Measurements from ENCODE around the gene AGK.
"Not testable (repeated sequence)": the region's sequence is repeated elsewhere in the genome, so short reads cannot be mapped to it uniquely, and the experiment has no call there.

Gene AGK

GRCh38 chr7:141563956-141564623, 12.9 kb downstream of the AGK start:
- peaks cover 18 to 29% of the 10 kb centered on the region in 2 donors for H3K9me3 Mint-ChIP-seq
- peak; percentile 43 to 64 for DNase-seq
- peak overlapping the region in 1 of 2 donors; percentile 62 for H3K4me3 Mint-ChIP-seq
- H3K4me1 Mint-ChIP-seq: peaks cover 75% of the 10 kb centered on the region
- H3K27ac Mint-ChIP-seq: peak overlapping the region in 1 of 2 donors; percentile 64
- ATAC-seq: peak; percentile 95
- no peaks in the 10 kb centered on the region for H3K27me3 Mint-ChIP-seq

DNA sequence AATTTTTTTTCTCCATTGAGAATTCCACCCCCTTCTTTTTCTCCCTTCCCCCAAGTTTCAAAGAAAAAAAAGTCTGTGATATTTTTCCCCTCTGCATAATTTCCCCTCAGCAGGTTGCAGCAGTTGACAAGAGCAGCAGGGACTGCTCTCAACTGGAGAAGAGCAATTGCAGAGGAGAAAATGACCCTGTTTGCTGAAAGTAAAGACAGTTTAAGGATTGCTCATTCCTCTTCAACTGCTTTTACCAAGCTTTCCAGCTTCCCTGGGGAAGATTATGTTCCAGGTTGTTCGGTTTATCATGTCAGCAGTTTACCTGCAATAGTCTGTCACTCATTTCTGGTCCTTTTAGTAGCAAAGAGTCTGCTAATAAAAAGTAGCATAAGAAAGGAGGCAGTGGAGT, 16.2 kb downstream of the AGK start:
- no peaks in the 10 kb centered on the region for H3K27me3 Mint-ChIP-seq
- DNase-seq (no peak), ATAC-seq (no peak)
- no peak overlapping the region for H3K4me3 Mint-ChIP-seq
- H3K4me1 Mint-ChIP-seq: peaks cover 66% of the 10 kb centered on the region
- H3K9me3 Mint-ChIP-seq: peaks cover 12 to 13% of the 10 kb centered on the region in 2 donors
- no peak overlapping the region for H3K27ac Mint-ChIP-seq

DNA sequence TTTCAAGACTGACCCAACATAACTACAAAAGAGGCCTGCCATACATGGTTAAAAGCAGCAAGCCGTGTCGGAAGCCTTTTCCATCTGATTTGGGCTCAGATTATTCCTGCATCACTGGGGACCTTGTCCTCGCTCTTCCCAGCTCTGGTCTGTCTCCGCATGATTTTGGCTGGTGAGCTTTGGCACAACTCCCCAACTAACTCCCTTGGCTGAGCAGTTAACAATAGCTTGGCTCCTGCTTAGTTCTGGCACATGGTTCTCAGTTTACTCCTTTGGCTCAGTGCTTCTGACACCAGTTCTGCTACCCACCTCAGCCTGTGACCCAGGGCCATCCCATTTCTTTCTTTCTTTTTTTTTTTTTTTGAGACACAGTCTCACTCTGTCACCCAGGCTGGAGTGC, 17.0 kb downstream of the AGK start:
- ATAC-seq (no peak), DNase-seq (no peak)
- H3K27ac Mint-ChIP-seq: peak overlapping the region in 1 of 2 donors; percentile 85
- H3K27me3 Mint-ChIP-seq: no peaks in the 10 kb centered on the region
- peaks cover 11 to 12% of the 10 kb centered on the region in 2 donors for H3K9me3 Mint-ChIP-seq
- peaks cover 62% of the 10 kb centered on the region for H3K4me1 Mint-ChIP-seq
- no peak overlapping the region for H3K4me3 Mint-ChIP-seq

GRCh38 chr7:141571059-141571458, 19.8 kb downstream of the AGK start:
- no peak overlapping the region for H3K27ac Mint-ChIP-seq
- no peaks in the 10 kb centered on the region for H3K27me3 Mint-ChIP-seq
- H3K4me1 Mint-ChIP-seq: peaks cover 37% of the 10 kb centered on the region
- H3K9me3 Mint-ChIP-seq: peaks cover 20 to 21% of the 10 kb centered on the region in 2 donors
- no peak overlapping the region for H3K4me3 Mint-ChIP-seq
- DNase-seq (no peak), ATAC-seq (no peak)

DNA sequence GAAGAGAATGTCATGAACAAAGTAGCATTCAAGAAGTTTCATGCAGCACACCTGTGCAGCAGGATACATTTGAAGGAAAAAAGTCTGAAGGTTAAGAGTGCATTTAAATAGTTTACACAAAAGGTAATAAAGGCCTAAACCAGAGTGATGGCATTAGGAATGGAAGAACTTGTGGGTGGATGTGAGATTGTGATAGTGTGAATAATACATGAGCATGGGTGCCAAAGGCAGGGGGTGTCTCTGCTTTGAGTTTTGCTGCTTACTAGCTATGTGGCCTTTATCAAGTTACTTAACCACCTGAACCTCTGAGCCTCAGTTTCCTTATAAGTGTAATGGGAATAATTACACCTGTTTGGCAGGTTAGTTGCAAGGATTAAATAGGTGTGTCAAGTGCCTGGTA, 21.0 kb downstream of the AGK start:
- peaks cover 26% of the 10 kb centered on the region in 2 donors for H3K9me3 Mint-ChIP-seq
- H3K4me3 Mint-ChIP-seq: peak overlapping the region in 1 of 2 donors; percentile 4
- ATAC-seq (no peak), DNase-seq (no peak)
- no peaks in the 10 kb centered on the region for H3K27me3 Mint-ChIP-seq
- no peak overlapping the region for H3K27ac Mint-ChIP-seq
- peaks cover 26% of the 10 kb centered on the region for H3K4me1 Mint-ChIP-seq

GRCh38 chr7:141573511-141573910, 22.3 kb downstream of the AGK start:
- DNase-seq (no peak), ATAC-seq (no peak)
- Mint-ChIP-seq H3K4me1 (peaks cover 19% of the 10 kb centered on the region), H3K4me3 (no peak overlapping the region), H3K9me3 (peaks cover 26% of the 10 kb centered on the region in 2 donors), H3K27ac (no peak overlapping the region), H3K27me3 (no peaks in the 10 kb centered on the region)

- H3K4me3 Mint-ChIP-seq: no peak overlapping the region
- H3K27me3 Mint-ChIP-seq: no peaks in the 10 kb centered on the region
- peaks cover 19% of the 10 kb centered on the region for H3K4me1 Mint-ChIP-seq
- no peak for DNase-seq
- H3K27ac Mint-ChIP-seq: no peak overlapping the region
- no peak for ATAC-seq
- H3K9me3 Mint-ChIP-seq: peaks cover 26% of the 10 kb centered on the region in 2 donors
Measured at GRCh38 chr7:141575164-141575563, 24.0 kb downstream of the AGK start.

- Mint-ChIP-seq H3K4me3 (no peak overlapping the region), H3K4me1 (peaks cover 19% of the 10 kb centered on the region), H3K9me3 (peaks cover 26% of the 10 kb centered on the region in 2 donors), H3K27me3 (no peaks in the 10 kb centered on the region), H3K27ac (peak overlapping the region in 1 of 2 donors; percentile 11)
- ATAC-seq: no peak
- DNase-seq: no peak
Measured at GRCh38 chr7:141575654-141576448, 24.6 kb downstream of the AGK start.

DNA sequence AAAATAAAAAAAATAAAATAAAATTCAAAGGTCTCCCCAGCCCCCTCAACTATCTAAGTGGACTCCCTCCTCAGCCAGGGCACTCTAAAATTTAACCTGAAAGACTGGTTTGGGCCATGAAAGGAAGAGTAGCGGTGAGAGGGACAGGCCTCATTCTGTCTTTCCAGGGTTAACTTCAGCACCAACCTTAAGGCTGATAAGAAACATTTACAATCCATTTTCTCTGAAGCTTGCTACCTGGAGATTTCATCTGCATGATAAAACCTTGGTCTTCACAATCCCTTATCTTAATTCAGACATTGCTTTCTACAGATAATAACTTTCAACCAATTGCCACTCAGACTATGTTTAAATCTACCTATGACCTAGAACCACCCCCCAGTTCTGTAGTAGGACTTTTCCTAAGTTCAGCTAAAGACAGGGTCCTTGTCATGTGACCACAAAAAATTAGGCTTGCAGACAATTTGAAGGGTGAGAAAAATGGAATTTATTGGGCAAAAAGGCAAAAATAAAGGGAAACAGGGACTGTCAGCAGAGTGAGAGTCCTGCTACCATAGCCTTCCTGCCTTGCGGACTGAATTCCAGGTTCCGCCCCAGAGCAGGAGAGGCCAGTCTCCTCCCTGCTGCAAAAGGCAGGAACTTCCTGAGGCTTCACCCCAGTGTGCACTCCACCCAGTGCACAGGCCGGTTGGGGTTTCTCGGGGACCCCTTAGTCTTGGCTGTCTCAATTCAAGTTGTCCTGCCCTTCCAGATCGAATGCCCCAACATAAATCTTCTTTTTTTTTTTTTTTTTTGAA, 26.0 kb downstream of the AGK start:
- no peak for ATAC-seq

GRCh38 chr7:141579953-141580352, 28.7 kb downstream of the AGK start:
- peaks cover 26% of the 10 kb centered on the region for H3K4me1 Mint-ChIP-seq
- H3K27ac Mint-ChIP-seq, ATAC-seq, H3K27me3 Mint-ChIP-seq, DNase-seq, H3K4me3 Mint-ChIP-seq: not testable (repeated sequence)
- peaks cover 33% of the 10 kb centered on the region in 2 donors for H3K9me3 Mint-ChIP-seq

More for the DNA sequence above, 26.0 kb downstream of the AGK start:
- no peak for DNase-seq
- H3K9me3 Mint-ChIP-seq: peaks cover 26 to 27% of the 10 kb centered on the region in 2 donors
- H3K27me3 Mint-ChIP-seq: no peaks in the 10 kb centered on the region
- H3K4me1 Mint-ChIP-seq: peaks cover 7% of the 10 kb centered on the region
- H3K4me3 Mint-ChIP-seq: no peak overlapping the region
- H3K27ac Mint-ChIP-seq: no peak overlapping the region

GRCh38 chr7:141582063-141582462, 30.9 kb downstream of the AGK start:
- not testable (repeated sequence) for DNase-seq, H3K4me3 Mint-ChIP-seq, H3K27ac Mint-ChIP-seq, ATAC-seq, H3K27me3 Mint-ChIP-seq
- Mint-ChIP-seq H3K9me3 (peaks cover 19 to 21% of the 10 kb centered on the region in 2 donors), H3K4me1 (peaks cover 47% of the 10 kb centered on the region)

- peaks cover 23 to 25% of the 10 kb centered on the region in 2 donors for H3K9me3 Mint-ChIP-seq
- peaks cover 64% of the 10 kb centered on the region for H3K4me1 Mint-ChIP-seq
- no peak for DNase-seq
- peak overlapping the region in 1 of 2 donors; percentile 0 for H3K4me3 Mint-ChIP-seq
- no peaks in the 10 kb centered on the region for H3K27me3 Mint-ChIP-seq
- H3K27ac Mint-ChIP-seq: no peak overlapping the region
- ATAC-seq: no peak
Measured at GRCh38 chr7:141584935-141585334, 33.7 kb downstream of the AGK start.

- no peaks in the 10 kb centered on the region for H3K27me3 Mint-ChIP-seq
- H3K9me3 Mint-ChIP-seq: peaks cover 23 to 25% of the 10 kb centered on the region in 2 donors
- peak; percentile 59 to 72 for DNase-seq
- H3K4me1 Mint-ChIP-seq: peaks cover 73% of the 10 kb centered on the region
- ATAC-seq: peak; percentile 98
- H3K27ac Mint-ChIP-seq: peak overlapping the region; percentile 49 to 87
- H3K4me3 Mint-ChIP-seq: peak overlapping the region; percentile 14 to 34
Measured at GRCh38 chr7:141585592-141586510, 34.6 kb downstream of the AGK start.

- Mint-ChIP-seq H3K9me3 (peaks cover 23 to 25% of the 10 kb centered on the region in 2 donors), H3K4me3 (peak overlapping the region; percentile 14 to 75), H3K4me1 (peaks cover 77% of the 10 kb centered on the region), H3K27ac (no peak overlapping the region), H3K27me3 (no peaks in the 10 kb centered on the region)
- ATAC-seq: no peak
- no peak for DNase-seq
Measured at GRCh38 chr7:141586878-141587277, 35.7 kb downstream of the AGK start.
